NCI-H226 (cell line): ENCODE measurements around the gene MARK3.
A peak's percentile ranks its signal among the peaks of the same experiment; 100 is the strongest.

ENCODE experiments used
- DNase-seq: peaks from one replicate; pipeline ENCODE4 v3.0.0-alpha.2; 2015

MARK3 gene

GRCh38 chr14:103528587-103529382, 143.6 kb downstream of the MARK3 start, which contains the start of gene TRMT61A:
TRMT61A (plus strand) TSS chr14:103529196; CDS start chr14:103529979, 783 bp downstream.
- DNase-seq, result peak; percentile 64

DNA sequence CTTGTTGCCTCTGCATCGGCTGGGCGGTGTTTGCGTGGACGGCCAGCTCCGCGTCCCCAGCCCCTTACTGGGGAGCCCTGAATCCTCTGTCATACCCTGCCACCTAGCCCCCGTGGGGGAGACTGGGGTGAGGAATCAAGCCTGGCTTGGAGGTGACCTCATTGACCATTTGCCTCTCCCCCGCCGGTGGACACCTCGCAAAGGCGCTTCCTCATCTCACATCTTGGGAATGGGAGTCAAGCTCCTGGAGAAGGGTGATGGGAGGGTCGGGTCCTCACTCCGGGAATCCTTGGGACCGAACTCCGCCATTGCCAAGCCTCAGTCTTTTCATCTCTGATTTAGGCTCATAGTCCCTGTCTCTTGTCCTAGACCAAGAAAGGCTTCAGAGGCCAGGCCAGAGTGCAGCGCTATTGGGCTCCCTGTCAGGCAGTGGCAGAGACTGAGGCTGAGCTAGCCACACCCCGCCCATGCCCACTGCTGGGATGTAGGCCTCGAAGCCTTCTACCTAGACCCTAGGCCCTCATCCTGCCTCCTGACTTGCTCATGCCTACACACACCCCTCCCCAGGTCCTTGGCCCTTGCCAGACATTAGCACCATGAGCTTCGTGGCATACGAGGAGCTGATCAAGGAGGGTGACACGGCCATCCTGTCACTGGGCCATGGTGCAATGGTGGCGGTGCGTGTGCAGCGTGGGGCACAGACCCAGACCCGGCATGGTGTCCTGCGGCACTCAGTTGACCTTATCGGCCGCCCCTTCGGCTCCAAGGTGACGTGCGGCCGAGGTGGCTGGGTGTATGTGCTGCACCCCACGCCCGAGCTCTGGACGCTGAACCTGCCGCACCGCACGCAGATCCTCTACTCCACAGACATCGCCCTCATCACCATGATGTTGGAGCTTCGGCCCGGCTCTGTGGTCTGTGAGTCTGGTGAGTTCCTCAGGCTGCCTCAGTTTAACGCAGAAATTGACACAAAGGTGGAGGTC, 144.5 kb downstream of the MARK3 start:
- DNase-seq, result no peak

GRCh38 chr14:103530390-103530789, 145.2 kb downstream of the MARK3 start:
- DNase-seq, result no peak

GRCh38 chr14:103530831-103531230, 145.6 kb downstream of the MARK3 start:
- no peak for DNase-seq

GRCh38 chr14:103531421-103532215, 146.4 kb downstream of the MARK3 start:
- no peak for DNase-seq

DNA sequence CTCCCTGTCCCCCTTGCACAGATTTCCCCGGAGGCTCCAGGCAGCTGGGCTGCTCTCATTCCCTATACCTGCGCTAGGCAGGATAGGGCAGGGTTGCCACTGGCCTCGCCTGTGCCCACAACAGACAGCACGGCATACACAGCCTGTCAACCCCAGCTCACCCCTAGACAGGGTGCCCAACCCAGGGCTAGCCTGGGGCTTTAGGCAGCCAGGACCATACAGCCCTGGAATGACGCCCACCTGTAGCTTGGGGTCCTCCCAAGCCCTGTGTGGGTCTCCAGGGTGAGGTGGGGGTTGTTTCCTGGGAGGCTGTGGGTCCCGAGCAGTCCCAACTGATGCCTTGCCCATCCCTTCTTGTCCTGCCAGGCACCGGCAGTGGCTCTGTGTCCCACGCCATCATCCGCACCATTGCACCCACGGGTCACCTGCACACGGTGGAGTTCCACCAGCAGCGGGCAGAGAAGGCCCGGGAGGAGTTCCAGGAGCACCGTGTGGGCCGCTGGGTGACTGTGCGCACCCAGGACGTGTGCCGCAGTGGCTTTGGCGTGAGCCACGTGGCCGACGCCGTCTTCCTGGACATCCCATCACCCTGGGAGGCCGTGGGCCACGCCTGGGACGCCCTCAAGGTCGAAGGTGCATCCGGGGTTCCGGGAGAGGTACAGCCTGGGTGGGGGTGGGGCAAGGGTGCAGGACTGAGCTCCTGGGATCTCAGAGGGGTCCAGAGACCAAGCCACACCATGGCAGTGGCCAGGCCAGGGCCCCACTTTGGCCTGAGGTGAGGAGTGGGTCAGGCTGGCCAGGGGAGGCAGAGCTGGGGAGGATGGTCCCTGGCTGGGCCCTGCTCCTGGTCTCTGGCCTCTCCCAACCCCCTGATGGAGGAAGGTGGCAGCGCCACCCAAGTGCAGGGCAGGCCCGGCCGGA, 147.3 kb downstream of the MARK3 start:
- no peak for DNase-seq

- no peak for DNase-seq
Observed at GRCh38 chr14:103533137-103533998, 148.2 kb downstream of the MARK3 start.

GRCh38 chr14:103533999-103534575, 148.9 kb downstream of the MARK3 start:
- DNase-seq, result no peak

GRCh38 chr14:103534576-103535061, 149.4 kb downstream of the MARK3 start:
- no peak for DNase-seq

GRCh38 chr14:103535081-103535890, 150.1 kb downstream of the MARK3 start:
- DNase-seq, result no peak

- no peak for DNase-seq
Observed at GRCh38 chr14:103535891-103536565, 150.8 kb downstream of the MARK3 start.

DNA sequence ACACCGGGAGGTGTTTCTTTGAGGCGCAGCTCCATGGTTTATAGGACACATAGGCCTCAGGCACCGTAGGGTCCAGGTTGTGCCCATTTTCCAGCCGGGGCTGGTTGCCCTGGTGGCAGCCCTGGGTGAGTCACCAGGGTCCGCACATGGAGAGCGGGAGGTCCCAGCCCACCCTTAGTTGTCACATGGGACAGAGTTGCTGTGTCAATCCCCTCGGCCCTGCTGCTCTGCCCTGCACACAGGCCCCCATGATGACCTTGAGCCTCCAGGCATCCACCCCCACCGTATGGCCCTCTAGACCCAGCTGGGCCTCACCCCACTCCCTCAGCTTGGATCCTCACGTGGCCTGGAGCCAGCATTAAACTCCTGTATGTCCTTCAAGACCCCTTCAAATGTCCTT, 151.5 kb downstream of the MARK3 start:
- DNase-seq, result no peak

DNA sequence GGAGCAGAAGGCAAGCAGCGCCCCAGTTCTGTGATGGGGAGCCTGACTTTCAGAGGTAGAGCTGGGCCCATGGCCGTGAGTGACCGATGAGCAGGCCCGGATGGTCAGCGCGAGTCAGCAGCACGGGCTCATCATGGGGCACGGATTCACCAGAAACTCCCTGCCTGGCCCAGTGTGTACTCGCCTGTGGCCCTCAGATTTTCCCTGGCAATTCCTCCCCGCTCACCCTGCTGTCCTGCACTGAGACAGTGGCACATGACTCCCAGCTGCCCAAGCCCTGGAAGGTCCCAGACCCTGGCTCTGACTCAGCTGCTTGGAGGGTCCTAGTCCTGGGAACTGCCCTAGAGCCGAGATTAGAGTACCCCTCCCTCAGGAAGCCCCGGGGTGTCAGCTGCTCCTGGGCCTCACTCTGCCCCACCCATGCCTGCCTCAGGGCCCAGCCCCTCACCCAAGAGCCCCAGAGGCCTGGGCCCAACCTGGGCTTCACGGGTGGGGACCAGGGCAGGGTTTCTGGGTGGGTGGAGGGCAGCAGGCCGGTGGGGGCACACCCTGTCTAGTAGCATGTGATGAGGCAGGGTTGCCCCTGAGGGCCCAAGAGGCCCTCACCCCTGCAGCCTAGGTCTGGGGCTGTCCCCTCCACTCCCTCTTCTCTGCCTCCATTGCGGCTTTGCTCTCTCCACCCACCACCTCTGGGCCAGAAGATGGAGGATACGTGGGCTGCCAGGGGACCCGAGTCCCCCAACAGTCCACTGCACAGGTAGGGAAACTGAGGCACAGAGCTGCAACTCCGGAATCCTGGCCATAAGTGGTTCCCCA, 152.2 kb downstream of the MARK3 start:
- DNase-seq, result no peak

- no peak for DNase-seq
Observed at GRCh38 chr14:103538291-103539055, 153.3 kb downstream of the MARK3 start.

DNA sequence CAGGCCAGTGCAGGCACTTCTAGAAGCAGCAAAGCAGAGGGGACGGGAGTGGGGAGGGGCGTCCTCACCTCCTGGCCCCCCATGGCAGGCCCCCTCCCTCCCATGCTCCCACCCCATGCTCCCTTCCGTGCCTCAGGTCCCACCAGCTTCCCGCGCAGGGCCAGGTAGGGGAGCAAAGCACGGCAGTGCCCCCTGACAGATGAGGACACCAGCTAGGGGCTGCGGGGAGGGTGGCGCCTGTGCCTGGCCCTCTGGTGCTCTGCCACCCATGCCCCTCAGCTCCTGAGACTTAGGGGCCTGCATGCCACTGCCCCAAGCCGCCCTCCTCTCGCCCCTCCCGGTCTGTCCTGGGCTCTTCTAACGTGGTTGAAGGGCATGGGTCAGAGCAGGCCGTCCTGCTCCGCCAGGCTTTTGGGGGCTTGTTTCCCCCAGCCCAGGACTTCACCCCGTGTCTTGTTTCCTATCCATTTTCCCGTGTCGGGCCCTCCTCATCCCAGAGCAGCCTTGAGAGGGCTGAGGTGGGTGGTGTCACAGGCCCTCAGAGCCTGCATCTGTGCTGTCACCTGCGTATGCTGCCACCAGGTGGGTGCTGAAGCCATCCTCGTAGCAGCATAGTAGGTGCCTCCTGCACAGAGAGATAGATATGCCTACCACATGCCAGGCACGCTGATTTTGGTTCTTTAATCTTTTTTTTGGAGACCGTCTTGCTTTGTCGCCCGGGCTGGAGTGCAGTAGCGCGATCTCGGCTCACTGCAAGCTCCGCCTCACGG, 154.0 kb downstream of the MARK3 start:
- DNase-seq, result no peak
